ENCODE results near the gene MFAP2.

MFAP2 gene

DNA sequence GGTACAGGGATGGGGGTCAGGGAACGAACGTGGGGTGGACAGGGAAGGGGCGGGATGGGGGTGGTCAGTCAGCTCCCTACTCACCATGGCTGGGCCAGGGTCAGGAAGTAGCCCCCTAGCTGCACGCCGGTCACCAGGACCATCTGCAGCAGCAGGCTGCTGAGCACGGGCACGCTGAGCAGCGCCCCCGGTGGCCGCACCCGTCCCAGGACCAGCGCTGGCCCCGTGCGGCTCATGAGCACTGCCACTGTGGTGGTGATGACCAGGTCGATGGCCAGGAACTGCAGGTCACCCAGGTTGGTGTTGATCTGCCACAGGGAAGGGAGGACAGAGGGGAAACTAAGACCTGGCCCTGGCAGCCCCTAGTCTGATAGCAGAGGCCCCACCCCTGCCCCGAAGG, 6.5 kb upstream of the MFAP2 start:
- TF ChIP-seq, protein P1, sequence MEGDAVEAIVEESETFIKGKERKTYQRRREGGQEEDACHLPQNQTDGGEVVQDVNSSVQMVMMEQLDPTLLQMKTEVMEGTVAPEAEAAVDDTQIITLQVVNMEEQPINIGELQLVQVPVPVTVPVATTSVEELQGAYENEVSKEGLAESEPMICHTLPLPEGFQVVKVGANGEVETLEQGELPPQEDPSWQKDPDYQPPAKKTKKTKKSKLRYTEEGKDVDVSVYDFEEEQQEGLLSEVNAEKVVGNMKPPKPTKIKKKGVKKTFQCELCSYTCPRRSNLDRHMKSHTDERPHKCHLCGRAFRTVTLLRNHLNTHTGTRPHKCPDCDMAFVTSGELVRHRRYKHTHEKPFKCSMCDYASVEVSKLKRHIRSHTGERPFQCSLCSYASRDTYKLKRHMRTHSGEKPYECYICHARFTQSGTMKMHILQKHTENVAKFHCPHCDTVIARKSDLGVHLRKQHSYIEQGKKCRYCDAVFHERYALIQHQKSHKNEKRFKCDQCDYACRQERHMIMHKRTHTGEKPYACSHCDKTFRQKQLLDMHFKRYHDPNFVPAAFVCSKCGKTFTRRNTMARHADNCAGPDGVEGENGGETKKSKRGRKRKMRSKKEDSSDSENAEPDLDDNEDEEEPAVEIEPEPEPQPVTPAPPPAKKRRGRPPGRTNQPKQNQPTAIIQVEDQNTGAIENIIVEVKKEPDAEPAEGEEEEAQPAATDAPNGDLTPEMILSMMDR (conservative IDR thresholded peaks at IDR 0.05) = peak; percentile 45
- no peak overlapping the region for H3K27ac ChIP-seq

DNA sequence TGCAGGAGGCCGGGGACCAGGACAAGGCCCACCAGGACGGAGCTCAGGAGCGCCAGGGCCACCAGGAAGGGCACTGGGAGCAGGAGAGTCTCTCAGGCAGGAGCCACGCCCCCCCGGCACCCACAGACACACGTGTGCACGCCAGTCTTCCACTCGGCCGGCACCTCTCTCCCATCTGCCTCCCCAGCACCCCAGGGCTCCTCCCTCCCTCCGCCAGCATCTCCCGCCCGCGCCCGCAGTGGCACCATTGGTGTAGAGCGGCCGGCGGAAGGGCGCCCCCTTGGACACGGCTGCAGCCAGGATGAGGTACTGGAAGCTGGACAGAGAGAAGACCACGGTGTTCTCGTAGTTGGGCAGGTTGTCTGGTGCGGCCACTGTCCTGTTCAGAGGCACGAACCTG, 6.1 kb upstream of the MFAP2 start:
- no peak overlapping the region for H3K27ac ChIP-seq
- TF ChIP-seq, protein P1 (conservative IDR thresholded peaks at IDR 0.05) = no peak

DNA sequence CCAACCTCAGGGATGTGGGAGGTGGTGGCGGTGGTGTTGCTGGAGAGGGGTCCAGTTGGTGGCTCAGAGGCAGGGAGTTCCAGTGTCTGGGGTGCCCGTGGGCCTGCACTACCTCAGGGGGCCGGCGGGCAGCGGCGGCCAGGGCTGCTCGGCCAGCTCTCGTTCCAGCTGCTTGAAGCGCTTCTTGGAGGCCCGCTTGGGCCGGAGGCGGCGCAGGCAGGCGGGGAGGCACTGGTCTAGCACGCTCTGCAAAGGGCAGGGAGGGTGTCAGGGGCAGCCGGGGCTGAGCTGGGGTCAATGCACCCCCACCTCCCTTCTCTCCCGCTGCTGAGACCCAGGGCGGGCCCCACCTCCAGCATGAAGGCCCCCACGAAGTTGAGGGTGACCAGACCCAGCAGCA, 5.7 kb upstream of the MFAP2 start:
- H3K27ac ChIP-seq = no peak overlapping the region
- TF ChIP-seq, protein P1 (conservative IDR thresholded peaks at IDR 0.05) = no peak

DNA sequence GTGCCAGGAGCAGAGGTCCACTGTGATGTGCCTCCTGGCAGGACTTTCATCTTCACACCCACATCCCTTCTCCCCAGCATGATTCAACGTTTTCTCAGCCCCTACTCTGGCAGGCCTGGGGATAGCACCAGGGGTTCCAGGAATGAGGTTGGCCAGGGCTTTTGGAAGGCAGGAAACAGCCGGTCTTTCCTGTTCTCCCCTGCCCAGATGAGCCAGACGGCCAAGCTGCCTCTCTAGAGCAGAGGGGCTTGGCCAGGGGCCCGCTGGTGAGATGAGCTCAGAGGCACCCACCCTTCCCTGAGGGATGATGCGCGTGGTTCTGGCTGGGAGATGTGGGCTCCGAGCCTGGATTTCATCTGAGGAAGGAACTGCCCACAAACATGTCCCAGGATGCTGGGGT, 4.3 kb upstream of the MFAP2 start:
- TF ChIP-seq, protein P1 (conservative IDR thresholded peaks at IDR 0.05) = no peak
- H3K27ac ChIP-seq = no peak overlapping the region

DNA sequence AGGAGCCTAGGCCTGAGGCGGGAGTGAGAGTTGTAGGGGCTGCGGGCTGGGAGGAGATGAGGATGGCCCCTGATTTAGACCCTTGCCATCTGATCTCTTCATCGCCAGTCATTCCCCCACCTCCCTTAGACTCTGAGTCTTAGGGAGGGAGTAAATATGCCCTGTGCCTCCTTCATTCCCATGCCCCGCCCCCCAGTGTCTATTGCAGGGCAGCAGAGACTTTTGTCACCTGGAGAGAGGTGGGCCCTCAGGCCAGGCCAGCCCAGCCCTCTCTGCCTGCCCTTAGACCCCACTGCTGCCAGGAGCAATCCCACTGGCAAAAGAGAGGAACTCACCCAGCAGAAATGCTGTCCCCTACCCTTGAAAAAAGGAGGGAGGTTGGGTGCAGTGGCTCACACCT, 3.2 kb upstream of the MFAP2 start:
- no peak overlapping the region for H3K27ac ChIP-seq

DNA sequence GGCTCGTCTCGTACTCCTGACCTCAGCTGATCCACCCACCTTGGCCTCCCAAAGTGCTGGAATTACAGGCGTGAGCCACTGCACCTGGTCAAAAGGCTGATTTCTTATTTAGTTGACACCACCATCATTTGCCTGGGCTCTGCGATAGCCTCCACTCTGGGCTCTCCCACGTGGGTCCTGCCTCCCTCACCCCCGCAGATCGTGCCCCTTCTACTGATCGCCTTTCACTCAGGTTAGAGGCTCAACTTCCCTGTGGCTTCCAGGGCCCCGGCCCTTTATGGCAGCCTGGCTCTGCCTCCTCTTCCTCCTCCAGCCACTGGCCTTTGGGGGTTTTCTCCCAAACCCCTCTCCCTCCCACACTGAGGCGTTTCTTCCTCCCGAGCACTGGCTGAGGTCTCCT, 2.5 kb upstream of the MFAP2 start:
- no peak overlapping the region for H3K27ac ChIP-seq
- TF ChIP-seq, protein P1 (conservative IDR thresholded peaks at IDR 0.05) = no peak

More for the DNA sequence above, 3.2 kb upstream of the MFAP2 start:
- TF ChIP-seq, protein P1 (conservative IDR thresholded peaks at IDR 0.05) = no peak

DNA sequence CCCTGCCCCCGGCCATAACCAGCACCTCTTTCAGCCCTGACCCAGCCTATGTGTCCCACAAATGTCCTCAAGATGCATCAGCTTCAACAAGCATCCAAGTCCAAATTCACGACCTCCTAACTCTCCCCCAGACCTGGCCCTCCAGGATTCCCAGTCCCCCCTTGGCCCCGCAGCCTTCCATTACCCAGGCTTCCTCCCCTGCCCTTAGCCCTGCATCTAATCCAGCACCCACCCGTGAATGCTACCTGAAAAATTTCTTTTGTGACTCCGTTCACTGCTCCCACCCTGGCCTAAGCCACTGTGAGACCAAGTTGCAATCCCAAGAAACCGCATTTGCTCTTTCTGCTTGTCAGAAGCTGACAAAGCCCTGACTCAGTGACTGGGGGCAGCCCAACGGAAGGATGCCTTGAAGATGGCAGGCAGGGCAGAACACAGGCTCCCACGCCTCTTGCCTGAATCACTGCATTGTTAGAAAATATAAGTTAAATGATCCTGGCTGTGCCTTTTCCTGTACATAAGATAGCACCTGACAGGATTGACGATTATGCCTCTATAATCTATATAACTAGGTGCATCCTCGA, 939 bp upstream of the MFAP2 start:
- no peak overlapping the region for H3K27ac ChIP-seq
- TF ChIP-seq, protein P1 (conservative IDR thresholded peaks at IDR 0.05) = no peak

Measured in VCaP (cell line).